Measurements from ENCODE around the gene STXBP5. TPM values are rescaled to one million over a fixed set of nuclear protein-coding genes. Genes with fewer than 3 reads are reported as not detected.
A peak's percentile ranks its signal among the peaks of the same experiment; 100 is the strongest.

Gene STXBP5
- total and polyA plus RNA-seq, 9 of the 15 experiments (the other 6 are each of a cell fraction or from before 2014, with no cell fraction given): 23.3 to 172 (median 71.5) TPM

GRCh38 chr6:147156218-147156617 lies 48.0 kb upstream of the STXBP5 start (continued):
- TF ChIP-seq DMBX1 (CRISPR knock-in tag; IDR thresholded peaks at IDR 0.05; ENCODE audit: borderline replicate concordance) (0 out of 2 replicates have a peak, but pooled peaks have one; percentile 65), SREBF1 (IDR thresholded peaks at IDR 0.05; ENCODE audit: borderline replicate concordance, low read depth, low read length) (0 out of 2 replicates have a peak, but pooled peaks have one; percentile 19), RBM39 (optimal IDR thresholded peaks at IDR 0.05; ENCODE audit: low read depth, low read length) (no peak), PREB (CRISPR knock-in tag; IDR thresholded peaks at IDR 0.05) (no peak)

GRCh38 chr6:147156799-147157382 lies 47.3 kb upstream of the STXBP5 start:
- FAIRE-seq (peak; percentile 52), DNase-seq (ENCODE audit: extremely low read depth in 1 of 4, low spot score in 3 of 4) (peak in 3 of 4 experiments; percentile 22 to 66 (median 35)), ATAC-seq (peak; percentile 41)
- ChIA-PET POLR2A (interaction anchor here (1.3 to 2.3 kb wide), 2 partner anchors 10 to 21 kb away, joined by 3 to 7 read pairs; no protein-coding TSS in a partner anchor), CTCF (ENCODE audit: low intra/inter-chr PET ratio) (no interaction called here)
- H4K20me1 ChIP-seq (replicated peaks; ENCODE audit: control insufficient read depth, insufficient read depth, low read length): no peaks in the 10 kb centered on the region
- no TSS peak for BruUV-seq (replicated peaks)
- H3K36me3 ChIP-seq (ENCODE audit: control insufficient read depth, insufficient read depth, low read length): no peaks in the 10 kb centered on the region
- H3K79me2 ChIP-seq (ENCODE audit: control insufficient read depth, insufficient read depth, low read length): no peaks in the 10 kb centered on the region
- no peaks in the 10 kb centered on the region for H3K9me1 ChIP-seq (ENCODE audit: control insufficient read depth, insufficient read depth, low read length)
- 23% methylated on average over 4 of the region's 4 CpGs for WGBS (ENCODE audit: insufficient coverage, low coverage, missing lambda C conversion rate)
- H3K4me1 ChIP-seq (replicated peaks in 1 of 2; ENCODE audit: control insufficient read depth in 2 of 2, insufficient read depth in 2 of 2, low read length in 2 of 2): peaks cover 7 to 54% of the 10 kb centered on the region in 2 experiments
- peak overlapping the region; percentile 86; the same call in 2 of the 3 replicates for H3K27ac ChIP-seq (ENCODE audit: extremely low read depth, low read depth, low read length)
- in situ Hi-C loops (cut with MboI): no loop called here
- H3K27me3 ChIP-seq (ENCODE audit: control insufficient read depth in 2 of 2, insufficient read depth in 2 of 2, low read length in 2 of 2): no peaks in the 10 kb centered on the region
- intact Hi-C loops (cut with micrococcal nuclease): no loop called here
- peak overlapping the region; percentile 91 for H2AFZ ChIP-seq (ENCODE audit: low read depth, low read length)
- peak overlapping the region in 1 of 2 experiments; percentile 5; a peak in 1 of 4 replicates for H3K9ac ChIP-seq (ENCODE audit: insufficient read depth in 1 of 2, low read depth in 2 of 2, low read length in 2 of 2)
- no peaks in the 10 kb centered on the region for H3K9me3 ChIP-seq (replicated peaks; ENCODE audit: control insufficient read depth, insufficient read depth, low read depth, low read length)
- H3K4me3 ChIP-seq: no peak overlapping the region
- H3K4me2 ChIP-seq (ENCODE audit: insufficient read depth, low read length): no peak overlapping the region; the same call in none of the 2 replicates
- TF ChIP-seq HEY1 (CRISPR knock-in tag; IDR thresholded peaks at IDR 0.05; ENCODE audit: borderline replicate concordance): no peak
- TF ChIP-seq, protein P1, sequence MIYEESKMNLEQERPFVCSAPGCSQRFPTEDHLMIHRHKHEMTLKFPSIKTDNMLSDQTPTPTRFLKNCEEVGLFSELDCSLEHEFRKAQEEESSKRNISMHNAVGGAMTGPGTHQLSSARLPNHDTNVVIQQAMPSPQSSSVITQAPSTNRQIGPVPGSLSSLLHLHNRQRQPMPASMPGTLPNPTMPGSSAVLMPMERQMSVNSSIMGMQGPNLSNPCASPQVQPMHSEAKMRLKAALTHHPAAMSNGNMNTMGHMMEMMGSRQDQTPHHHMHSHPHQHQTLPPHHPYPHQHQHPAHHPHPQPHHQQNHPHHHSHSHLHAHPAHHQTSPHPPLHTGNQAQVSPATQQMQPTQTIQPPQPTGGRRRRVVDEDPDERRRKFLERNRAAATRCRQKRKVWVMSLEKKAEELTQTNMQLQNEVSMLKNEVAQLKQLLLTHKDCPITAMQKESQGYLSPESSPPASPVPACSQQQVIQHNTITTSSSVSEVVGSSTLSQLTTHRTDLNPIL (CRISPR knock-in tag; IDR thresholded peaks at IDR 0.05): no peak
- TF ChIP-seq MTA3 (IDR thresholded peaks at IDR 0.05; ENCODE audit: borderline replicate concordance): no peak; the same call in 1 of the 2 replicates
- TF ChIP-seq BRD9 (IDR thresholded peaks at IDR 0.05; ENCODE audit: low read depth, partially characterized antibody): peak; percentile 37
- TF ChIP-seq EP300 (IDR thresholded peaks at IDR 0.05; ENCODE audit: low read length): no peak
- no peak for TF ChIP-seq ZBTB1 (CRISPR knock-in tag; IDR thresholded peaks at IDR 0.05; ENCODE audit: borderline replicate concordance, low read depth)
- TF ChIP-seq ARID1B (IDR thresholded peaks at IDR 0.05): peak; percentile 63
- TF ChIP-seq, protein P2, sequence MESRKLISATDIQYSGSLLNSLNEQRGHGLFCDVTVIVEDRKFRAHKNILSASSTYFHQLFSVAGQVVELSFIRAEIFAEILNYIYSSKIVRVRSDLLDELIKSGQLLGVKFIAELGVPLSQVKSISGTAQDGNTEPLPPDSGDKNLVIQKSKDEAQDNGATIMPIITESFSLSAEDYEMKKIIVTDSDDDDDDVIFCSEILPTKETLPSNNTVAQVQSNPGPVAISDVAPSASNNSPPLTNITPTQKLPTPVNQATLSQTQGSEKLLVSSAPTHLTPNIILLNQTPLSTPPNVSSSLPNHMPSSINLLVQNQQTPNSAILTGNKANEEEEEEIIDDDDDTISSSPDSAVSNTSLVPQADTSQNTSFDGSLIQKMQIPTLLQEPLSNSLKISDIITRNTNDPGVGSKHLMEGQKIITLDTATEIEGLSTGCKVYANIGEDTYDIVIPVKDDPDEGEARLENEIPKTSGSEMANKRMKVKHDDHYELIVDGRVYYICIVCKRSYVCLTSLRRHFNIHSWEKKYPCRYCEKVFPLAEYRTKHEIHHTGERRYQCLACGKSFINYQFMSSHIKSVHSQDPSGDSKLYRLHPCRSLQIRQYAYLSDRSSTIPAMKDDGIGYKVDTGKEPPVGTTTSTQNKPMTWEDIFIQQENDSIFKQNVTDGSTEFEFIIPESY (CRISPR knock-in tag; IDR thresholded peaks at IDR 0.05): no peak
- 0 out of 2 replicates have a peak, but pooled peaks have one; percentile 46 for TF ChIP-seq ARID3A (IDR thresholded peaks at IDR 0.05; ENCODE audit: borderline replicate concordance, low read depth, low read length)
- TF ChIP-seq NCOR1 (IDR thresholded peaks at IDR 0.05): no peak

Measured in K562 (cell line).